Kidney (tissue), 14 donors: Measurements from ENCODE around the gene SMCR8. TPM values are rescaled to one million over a fixed set of nuclear protein-coding genes. Genes with fewer than 3 reads are reported as not detected.

Experiments used
- DNase-seq, 5 donors: peaks; one replicate each; pipeline ENCODE4 v3.0.0-alpha.2; 2013 to 2020
- FAIRE-seq: peaks from 2 replicates; lab custom pipeline; 2012; peaks lifted over from hg19 to GRCh38; lab: Jason Lieb, UNC
- H3K27ac ChIP-seq, 2 donors: one replicate each; pipeline ENCODE4 v1.7.0; 2013; ENCODE audit warnings: low read depth in 2 of 2, low read length in 2 of 2, inconsistent platforms in 1 of 2
- H3K27me3 ChIP-seq: one replicate; pipeline ENCODE4 v1.7.1; 2013; ENCODE audit warnings: low read length, inconsistent platforms; ENCODE audit not compliant: control insufficient read depth, insufficient read depth
- H3K36me3 ChIP-seq, 3 donors: one replicate each; pipeline versions ENCODE4 v1.7.0 to v1.7.1; 2013; ENCODE audit warnings: low read length in 3 of 3, control low read depth in 1 of 3, inconsistent platforms in 1 of 3; ENCODE audit not compliant: insufficient read depth in 3 of 3, control insufficient read depth in 2 of 3
- H3K4me1 ChIP-seq, 3 donors: one replicate each; pipeline versions ENCODE4 v1.7.0 to v1.7.1; 2013; ENCODE audit warnings: low read length in 3 of 3, inconsistent platforms in 1 of 3, low read depth in 1 of 3; ENCODE audit not compliant: control insufficient read depth in 2 of 3, insufficient read depth in 2 of 3
- H3K4me3 ChIP-seq, 3 donors: one replicate each; pipeline versions ENCODE4 v1.7.0 to v1.8.1; 2013; ENCODE audit warnings: low read length in 3 of 3, control low read depth in 1 of 3, inconsistent platforms in 1 of 3
- H3K9ac ChIP-seq, 3 donors: one replicate each; pipeline versions ENCODE4 v1.7.0 to v1.7.1; 2013; ENCODE audit warnings: low read length in 3 of 3, control low read depth in 1 of 3, inconsistent platforms in 1 of 3
- H3K9me3 ChIP-seq, 3 donors: one replicate each; pipeline versions ENCODE4 v1.7.0 to v1.7.1; 2013; ENCODE audit warnings: low read length in 3 of 3, control low read depth in 1 of 3, inconsistent platforms in 1 of 3; ENCODE audit not compliant: control insufficient read depth in 2 of 3, insufficient read depth in 1 of 3
- CTCF ChIP-seq: IDR thresholded peaks from 3 replicates; pipeline ENCODE4 v1.5.1; 2012; ENCODE audit warnings: mild to moderate bottlenecking, moderate library complexity, borderline replicate concordance; ENCODE audit not compliant: insufficient read depth; ENCODE audit errors: extremely low read depth
- intact Hi-C: fragments of 100-400 bp; cut with DNase I; formaldehyde crosslinking; loops from one replicate; pipeline ENCODE4 v1.11.1; 2022
- polyA plus RNA-seq: library from polyadenylated mRNA; stranded (reverse); fragments of 350-450 nt; fragmentation: Illumina TruSeq; extraction: RNeasy Lipid Tissue Mini Kit (QIAGEN cat#74804); gene quantifications from one replicate; pipeline ENCODE4 v1.2.3, GENCODE V29; 2014; ENCODE audit warnings: low read depth, low replicate concordance; ENCODE audit not compliant: insufficient read depth
- total RNA-seq: library from RNA; stranded (reverse); fragmentation: NEBNext Ultra II Directional; extraction: Animal tissue kit (Norgen Biotek cat#: 25700); gene quantifications from one replicate; pipeline ENCODE4 v1.2.1, GENCODE V29; 2021
- donor health status: control.
- donor health status: control.
- donor health status: control.
- donor health status: control.
- donor health status: control.
- donor health status: DM: yes; HTN: yes; CAD: no.
- donor health status: Normal renal cell carcinoma (clear cell type).

The SMCR8 gene
- total and polyA plus RNA-seq, 2 donors from 2014 or later: 3.1 to 22.4 TPM

- H3K27me3 ChIP-seq: no peaks in the 10 kb centered on the region
- intact Hi-C loops: no loop called here
- H3K9ac ChIP-seq: peak overlapping the region; percentile 67 to 93 (median 88)
- peak in 1 of 5 donors; percentile 49 for DNase-seq
- no peaks in the 10 kb centered on the region for H3K9me3 ChIP-seq
- peaks cover 2 to 22% (median 9%) of the 10 kb centered on the region in 3 donors for H3K36me3 ChIP-seq
- no peak for FAIRE-seq
- TF ChIP-seq CTCF: no peak
- H3K4me3 ChIP-seq: peak overlapping the region; percentile 90 to 97 (median 91)
- peaks cover 4 to 52% (median 31%) of the 10 kb centered on the region in 3 donors for H3K4me1 ChIP-seq
- H3K27ac ChIP-seq: peak overlapping the region in 1 of 2 donors; percentile 92
Observed at GRCh38 chr17:18315961-18316360, 868 bp downstream of the SMCR8 start.

DNA sequence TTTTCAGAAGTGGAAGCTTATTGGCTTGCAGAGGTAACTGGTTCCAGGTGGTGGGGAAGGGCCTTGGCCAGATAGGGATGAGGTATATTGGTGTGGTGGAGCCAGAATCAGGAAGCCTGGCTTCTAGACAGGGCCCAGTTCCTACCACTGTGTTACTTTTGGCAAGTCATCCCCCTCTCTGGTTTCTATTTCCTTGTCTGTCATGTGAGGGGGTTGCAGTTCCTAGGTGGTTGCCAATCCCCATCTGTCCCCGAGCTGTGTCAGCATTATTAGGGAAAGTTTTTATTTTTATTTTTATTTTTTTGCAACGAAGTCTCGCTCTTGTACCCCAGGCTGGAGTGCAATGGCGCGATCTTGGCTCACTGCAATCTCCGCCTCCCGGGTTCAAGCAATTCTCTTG, 3.0 kb downstream of the SMCR8 start:
- peak overlapping the region in 2 of 3 donors; percentile 15 to 33 for H3K4me3 ChIP-seq

DNA sequence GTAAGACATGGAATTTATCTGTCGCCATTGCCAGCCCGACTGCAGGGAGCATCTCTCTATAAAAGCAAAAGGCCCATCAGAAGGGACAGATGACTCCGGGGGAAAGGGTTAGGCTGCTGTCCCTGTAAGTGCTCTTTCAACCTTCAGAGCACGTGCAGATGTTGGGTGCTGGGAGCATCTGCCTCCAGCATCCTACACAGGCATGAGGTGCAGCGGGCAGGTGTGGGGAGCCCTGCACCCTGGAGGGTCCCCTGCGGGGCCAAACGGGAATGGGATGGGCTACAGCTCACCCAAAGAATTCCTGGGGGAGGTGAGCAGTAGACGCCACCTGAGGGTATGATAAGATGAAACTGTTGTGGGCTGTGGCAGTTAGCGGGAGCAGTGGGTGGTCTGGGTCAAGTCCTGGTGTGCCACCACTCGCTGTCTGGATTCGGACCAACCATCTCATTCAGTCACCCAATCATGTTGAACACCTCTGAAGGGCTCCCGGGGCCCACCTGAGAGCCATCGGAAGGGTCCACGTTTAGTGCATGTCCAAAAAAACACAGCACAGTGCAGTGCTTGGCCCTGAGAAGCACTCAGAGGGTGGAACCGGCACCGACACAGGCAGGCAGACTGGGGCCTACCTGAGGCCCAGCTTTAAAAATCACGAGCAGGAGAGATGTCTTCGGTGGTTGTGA, 3.8 kb downstream of the SMCR8 start:
- Histone ChIP-seq H3K27me3 (no peaks in the 10 kb centered on the region), H3K9ac (no peak overlapping the region), H3K27ac (no peak overlapping the region), H3K4me1 (peaks cover 0 to 40% (median 31%) of the 10 kb centered on the region in 3 donors), H3K36me3 (peaks cover 0 to 35% (median 11%) of the 10 kb centered on the region in 3 donors), H3K9me3 (no peaks in the 10 kb centered on the region), H3K4me3 (no peak overlapping the region)
- no peak for FAIRE-seq
- DNase-seq: peak in 1 of 5 donors; percentile 42
- TF ChIP-seq CTCF: no peak
- intact Hi-C loops: no loop called here

More for the DNA sequence above, 3.0 kb downstream of the SMCR8 start:
- TF ChIP-seq CTCF: no peak
- H3K27ac ChIP-seq: no peak overlapping the region
- DNase-seq: peak in 1 of 5 donors; percentile 5
- no peak for FAIRE-seq
- H3K9me3 ChIP-seq: no peaks in the 10 kb centered on the region
- intact Hi-C loops: no loop called here
- H3K36me3 ChIP-seq: peaks cover 0 to 27% (median 8%) of the 10 kb centered on the region in 3 donors
- H3K27me3 ChIP-seq: no peaks in the 10 kb centered on the region
- H3K4me1 ChIP-seq: peaks cover 3 to 48% (median 31%) of the 10 kb centered on the region in 3 donors
- no peak overlapping the region for H3K9ac ChIP-seq
